Measurements from ENCODE around the gene SATB2.

The SATB2 gene

DNA sequence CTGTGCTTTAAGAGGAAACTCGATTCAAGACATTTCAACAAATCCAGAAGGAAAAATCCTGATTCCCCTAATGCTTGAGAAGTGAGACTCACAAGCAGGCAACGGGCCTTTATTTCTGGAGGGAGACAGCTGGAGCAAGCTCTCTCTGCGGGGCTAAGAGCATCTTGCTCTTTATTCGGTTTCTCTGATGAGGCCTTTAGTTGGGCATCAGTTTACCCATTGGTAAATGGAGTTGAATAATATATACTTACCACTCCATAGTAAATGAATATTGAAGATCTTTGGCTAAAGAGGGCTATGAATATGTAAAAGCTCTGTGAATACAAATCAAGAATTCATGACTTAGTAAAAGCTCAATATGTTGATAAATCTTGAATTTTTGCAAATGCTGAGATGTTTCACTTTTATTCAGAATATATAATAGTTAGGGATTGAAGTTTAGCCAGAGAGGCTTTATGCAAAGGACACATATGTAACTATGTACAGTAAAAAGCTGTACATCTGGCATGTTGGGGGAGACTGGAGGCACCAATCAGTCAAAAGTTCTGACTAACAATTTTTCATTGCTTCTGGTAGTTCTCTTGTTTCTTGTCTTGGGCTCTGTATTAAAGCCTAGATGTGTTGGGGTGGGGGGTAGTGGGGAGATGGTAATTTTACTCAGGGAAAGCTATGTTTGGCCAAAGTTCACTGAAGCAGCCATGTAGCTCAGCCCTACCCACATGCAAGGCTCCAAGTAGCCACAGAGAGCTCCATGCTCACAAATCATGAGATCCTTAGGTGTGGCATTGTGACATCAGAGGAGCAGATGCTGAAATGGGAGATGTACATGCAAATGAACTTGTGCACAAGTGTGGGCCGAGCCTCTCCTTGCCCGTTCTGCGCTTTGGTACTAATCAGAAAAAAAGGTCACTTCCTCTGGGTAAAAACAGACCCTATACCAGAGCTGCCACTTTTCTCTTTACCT is 200.2 kb downstream of the SATB2 start:
- TF ChIP-seq, protein P1, sequence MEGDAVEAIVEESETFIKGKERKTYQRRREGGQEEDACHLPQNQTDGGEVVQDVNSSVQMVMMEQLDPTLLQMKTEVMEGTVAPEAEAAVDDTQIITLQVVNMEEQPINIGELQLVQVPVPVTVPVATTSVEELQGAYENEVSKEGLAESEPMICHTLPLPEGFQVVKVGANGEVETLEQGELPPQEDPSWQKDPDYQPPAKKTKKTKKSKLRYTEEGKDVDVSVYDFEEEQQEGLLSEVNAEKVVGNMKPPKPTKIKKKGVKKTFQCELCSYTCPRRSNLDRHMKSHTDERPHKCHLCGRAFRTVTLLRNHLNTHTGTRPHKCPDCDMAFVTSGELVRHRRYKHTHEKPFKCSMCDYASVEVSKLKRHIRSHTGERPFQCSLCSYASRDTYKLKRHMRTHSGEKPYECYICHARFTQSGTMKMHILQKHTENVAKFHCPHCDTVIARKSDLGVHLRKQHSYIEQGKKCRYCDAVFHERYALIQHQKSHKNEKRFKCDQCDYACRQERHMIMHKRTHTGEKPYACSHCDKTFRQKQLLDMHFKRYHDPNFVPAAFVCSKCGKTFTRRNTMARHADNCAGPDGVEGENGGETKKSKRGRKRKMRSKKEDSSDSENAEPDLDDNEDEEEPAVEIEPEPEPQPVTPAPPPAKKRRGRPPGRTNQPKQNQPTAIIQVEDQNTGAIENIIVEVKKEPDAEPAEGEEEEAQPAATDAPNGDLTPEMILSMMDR (IDR thresholded peaks at IDR 0.05; ENCODE audit: borderline replicate concordance, control extremely low read depth, extremely low read depth, insufficient read depth, missing control alignments): no peak
- in situ Hi-C loops (cut with MboI; ENCODE audit: low sequenced_read_pairs, unreplicated experiment): no loop called here
- no peak for DNase-seq (ENCODE audit: low spot score)

DNA sequence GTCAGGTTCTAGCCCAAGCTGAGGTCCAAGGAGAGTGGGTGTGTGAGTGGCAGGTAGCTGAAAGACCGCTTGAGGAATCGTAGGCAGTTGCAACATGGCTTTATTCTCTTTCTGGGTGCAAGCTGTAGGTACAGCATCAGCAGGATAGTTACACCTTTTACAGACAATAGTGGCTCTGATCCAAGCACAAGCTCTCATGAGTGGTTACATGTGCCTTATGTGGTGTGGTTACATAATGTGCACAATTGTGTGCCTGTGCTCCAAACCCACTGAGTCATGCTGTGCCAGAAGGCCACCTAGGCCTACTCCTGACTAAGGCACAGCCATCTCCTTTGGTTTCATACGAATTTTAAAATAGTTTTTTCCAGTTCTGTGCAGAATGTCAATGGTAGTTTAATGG is 227.6 kb downstream of the SATB2 start:
- TF ChIP-seq, protein P1 (IDR thresholded peaks at IDR 0.05; ENCODE audit: borderline replicate concordance, control extremely low read depth, extremely low read depth, insufficient read depth, missing control alignments): no peak
- in situ Hi-C loops (cut with MboI; ENCODE audit: low sequenced_read_pairs, unreplicated experiment): no loop called here
- DNase-seq (ENCODE audit: low spot score): no peak

DNA sequence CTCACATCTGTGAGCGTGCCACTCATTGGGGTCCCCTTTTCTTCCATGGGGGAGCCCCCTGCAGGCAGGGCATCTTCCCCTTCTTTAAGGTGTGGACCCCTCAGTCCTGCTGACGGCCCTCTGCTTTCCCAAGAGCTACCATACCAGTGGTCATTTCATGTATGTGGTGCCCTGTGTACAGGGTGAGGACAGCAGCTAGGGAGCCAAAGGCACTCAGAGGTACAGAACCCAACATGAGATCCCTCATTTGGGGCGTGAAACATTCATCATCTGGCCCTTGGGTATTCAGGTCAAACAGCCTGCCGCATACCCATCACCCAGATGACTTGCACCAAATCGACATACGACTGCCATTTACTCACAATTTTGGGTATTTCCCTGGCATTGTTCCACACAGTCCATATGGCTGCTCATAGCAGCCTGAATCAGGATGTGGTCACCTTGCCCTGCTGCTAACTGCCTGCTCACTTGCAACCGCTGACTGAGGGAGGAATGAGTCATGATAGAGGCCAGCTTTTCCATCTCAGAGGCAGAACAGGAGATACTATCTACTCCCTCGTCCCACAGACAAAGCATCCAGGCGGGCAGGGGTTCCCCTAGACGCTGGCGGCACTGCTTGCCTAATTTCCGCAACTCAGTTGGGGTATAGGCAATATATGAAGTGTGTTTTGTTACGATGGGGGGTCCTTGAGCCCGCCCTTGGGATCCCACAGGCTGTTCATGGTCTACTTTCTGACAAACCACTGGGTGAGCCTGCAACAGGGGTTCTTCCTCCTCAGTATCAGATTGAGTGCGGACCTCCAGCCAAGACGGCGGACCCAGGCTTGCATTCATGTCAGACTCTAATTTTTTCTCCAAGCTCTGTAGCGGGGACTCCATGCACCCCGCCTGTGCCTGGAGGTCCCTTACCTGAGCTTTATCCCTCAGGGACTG is 228.6 kb downstream of the SATB2 start:
- no peak for DNase-seq (ENCODE audit: low spot score)
- TF ChIP-seq, protein P1 (IDR thresholded peaks at IDR 0.05; ENCODE audit: borderline replicate concordance, control extremely low read depth, extremely low read depth, insufficient read depth, missing control alignments): no peak
- in situ Hi-C loops (cut with MboI; ENCODE audit: low sequenced_read_pairs, unreplicated experiment): no loop called here

DNA sequence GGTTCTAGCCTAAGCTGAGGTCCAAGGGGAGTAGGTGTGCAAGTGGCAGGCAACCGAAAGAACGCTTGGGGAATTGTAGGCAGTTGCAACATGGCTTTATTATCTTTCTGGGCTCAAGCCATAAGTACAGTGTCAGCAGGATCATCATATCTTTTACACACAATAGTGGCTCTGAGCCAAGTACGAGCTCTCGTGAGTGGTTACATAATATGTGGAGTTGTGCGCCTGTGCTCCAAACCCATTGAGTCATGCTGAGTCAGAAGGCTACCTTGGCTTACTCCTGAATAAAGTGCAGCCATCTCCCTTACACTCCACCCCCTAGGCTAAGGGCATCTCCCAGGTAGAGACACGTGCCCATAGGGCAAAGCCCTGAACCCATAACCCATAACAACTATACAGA is 233.9 kb downstream of the SATB2 start:
- TF ChIP-seq, protein P1 (IDR thresholded peaks at IDR 0.05; ENCODE audit: borderline replicate concordance, control extremely low read depth, extremely low read depth, insufficient read depth, missing control alignments): no peak
- in situ Hi-C loops (cut with MboI; ENCODE audit: low sequenced_read_pairs, unreplicated experiment): no loop called here
- DNase-seq (ENCODE audit: low spot score): no peak

DNA sequence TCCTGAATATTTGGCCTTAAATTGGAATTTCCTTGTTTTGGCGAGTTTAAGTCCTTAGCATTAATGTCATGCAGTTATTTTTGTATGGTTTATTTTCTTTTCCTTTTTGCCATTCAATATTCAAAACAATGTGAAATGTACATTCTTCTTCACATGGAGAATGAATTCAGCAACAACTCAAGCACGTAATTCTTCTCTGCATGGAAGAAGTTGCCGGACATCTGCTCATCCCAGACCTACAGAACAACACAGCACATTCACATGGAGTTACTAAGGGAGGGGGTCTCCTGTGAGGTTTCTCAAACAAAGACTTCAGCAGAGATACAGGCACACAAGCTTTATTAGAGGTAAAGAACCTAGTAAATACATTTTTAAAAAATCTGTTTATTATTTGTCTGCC is 236.8 kb downstream of the SATB2 start:
- DNase-seq (ENCODE audit: low spot score): no peak

DNA sequence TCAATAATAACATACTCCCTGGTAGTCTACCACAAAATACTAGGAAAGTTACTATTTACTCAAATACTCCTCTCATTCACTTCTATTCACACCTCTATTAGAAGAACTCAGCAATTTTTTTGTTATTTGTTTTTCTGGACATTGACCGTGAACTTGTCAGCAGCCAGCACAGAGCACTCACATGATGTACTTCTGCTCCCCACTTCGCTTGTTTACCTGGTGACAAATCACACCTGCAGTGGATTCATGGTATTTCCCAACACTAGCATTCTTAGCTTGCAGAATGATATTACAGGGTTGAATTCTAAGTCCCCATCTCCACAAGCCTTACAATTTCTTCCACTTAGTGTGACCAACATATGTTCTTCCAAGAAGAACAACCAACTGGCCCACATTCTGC is 238.2 kb downstream of the SATB2 start:
- in situ Hi-C loops (cut with MboI; ENCODE audit: low sequenced_read_pairs, unreplicated experiment): no loop called here
- TF ChIP-seq, protein P1 (IDR thresholded peaks at IDR 0.05; ENCODE audit: borderline replicate concordance, control extremely low read depth, extremely low read depth, insufficient read depth, missing control alignments): no peak
- DNase-seq (ENCODE audit: low spot score): no peak

More for the DNA sequence above, 236.8 kb downstream of the SATB2 start:
- TF ChIP-seq, protein P1 (IDR thresholded peaks at IDR 0.05; ENCODE audit: borderline replicate concordance, control extremely low read depth, extremely low read depth, insufficient read depth, missing control alignments): no peak
- in situ Hi-C loops (cut with MboI; ENCODE audit: low sequenced_read_pairs, unreplicated experiment): no loop called here

Measured in GM13976 (cell line).